Measurements from ENCODE around the gene TRPV6. TPM values are rescaled to one million over a fixed set of nuclear protein-coding genes. Genes with fewer than 3 reads are reported as not detected.
A peak's percentile ranks its signal among the peaks of the same experiment; 100 is the strongest.

Gene TRPV6
- total RNA-seq, 1 donor from 2014 or later, result not detected

DNA sequence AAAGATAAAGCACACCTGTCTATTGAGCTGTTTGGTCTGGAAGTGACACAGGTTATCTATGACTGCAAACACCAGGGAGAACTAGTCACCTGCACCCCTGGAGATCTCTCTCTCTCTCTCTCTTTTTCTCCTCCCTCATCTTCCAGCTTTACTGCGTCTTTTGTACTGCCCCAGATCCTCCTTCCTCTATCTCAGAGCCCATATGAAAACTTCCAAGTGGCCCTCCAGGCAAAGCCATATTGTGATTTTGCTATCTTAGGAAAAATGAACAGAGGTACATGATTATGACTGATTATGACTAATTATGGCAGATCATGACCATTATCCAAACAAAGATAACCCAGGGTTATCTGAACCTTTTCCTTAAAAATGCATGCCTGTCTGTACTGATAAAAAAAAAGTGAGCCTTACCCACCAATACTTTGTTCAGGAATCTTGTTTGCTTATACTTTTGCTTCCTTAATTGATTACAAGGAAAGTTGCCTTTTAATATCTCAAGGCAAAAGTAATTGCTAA lies 43.2 kb downstream of the TRPV6 start:
- H3K36me3 ChIP-seq, result no peaks in the 10 kb centered on the region
- H3K9me3 Mint-ChIP-seq, result no peaks in the 10 kb centered on the region
- H3K27ac ChIP-seq, result no peak overlapping the region
- H3K9me3 ChIP-seq (ENCODE audit: low read depth), result no peaks in the 10 kb centered on the region
- H3K36me3 Mint-ChIP-seq, result no peaks in the 10 kb centered on the region
- no peak overlapping the region for H3K27ac Mint-ChIP-seq
- H3K27me3 ChIP-seq, result no peaks in the 10 kb centered on the region
- TF ChIP-seq, protein P1, sequence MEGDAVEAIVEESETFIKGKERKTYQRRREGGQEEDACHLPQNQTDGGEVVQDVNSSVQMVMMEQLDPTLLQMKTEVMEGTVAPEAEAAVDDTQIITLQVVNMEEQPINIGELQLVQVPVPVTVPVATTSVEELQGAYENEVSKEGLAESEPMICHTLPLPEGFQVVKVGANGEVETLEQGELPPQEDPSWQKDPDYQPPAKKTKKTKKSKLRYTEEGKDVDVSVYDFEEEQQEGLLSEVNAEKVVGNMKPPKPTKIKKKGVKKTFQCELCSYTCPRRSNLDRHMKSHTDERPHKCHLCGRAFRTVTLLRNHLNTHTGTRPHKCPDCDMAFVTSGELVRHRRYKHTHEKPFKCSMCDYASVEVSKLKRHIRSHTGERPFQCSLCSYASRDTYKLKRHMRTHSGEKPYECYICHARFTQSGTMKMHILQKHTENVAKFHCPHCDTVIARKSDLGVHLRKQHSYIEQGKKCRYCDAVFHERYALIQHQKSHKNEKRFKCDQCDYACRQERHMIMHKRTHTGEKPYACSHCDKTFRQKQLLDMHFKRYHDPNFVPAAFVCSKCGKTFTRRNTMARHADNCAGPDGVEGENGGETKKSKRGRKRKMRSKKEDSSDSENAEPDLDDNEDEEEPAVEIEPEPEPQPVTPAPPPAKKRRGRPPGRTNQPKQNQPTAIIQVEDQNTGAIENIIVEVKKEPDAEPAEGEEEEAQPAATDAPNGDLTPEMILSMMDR (IDR thresholded peaks at IDR 0.05), result no peak
- TF ChIP-seq EZH2phosphoT487 (IDR thresholded peaks at IDR 0.05) (no peak), EZH2 (IDR thresholded peaks at IDR 0.05) (no peak)
- H3F3A ChIP-seq (ENCODE audit: low read depth), result no peaks in the 10 kb centered on the region
- H3K4me1 ChIP-seq, result no peaks in the 10 kb centered on the region
- no peak for DNase-seq (ENCODE audit: low spot score)
- no peaks in the 10 kb centered on the region for H3K27me3 Mint-ChIP-seq (ENCODE audit: insufficient read depth, low read depth)
- H3K4me3 ChIP-seq, result no peak overlapping the region
- no peaks in the 10 kb centered on the region for H3K4me1 Mint-ChIP-seq
- H3K4me2 ChIP-seq, result no peak overlapping the region
- no peak overlapping the region for H3K4me3 Mint-ChIP-seq
- no peak overlapping the region for H3K9ac ChIP-seq
- H4K20me1 ChIP-seq (ENCODE audit: low read depth), result no peaks in the 10 kb centered on the region
- H3K79me2 ChIP-seq (ENCODE audit: low read depth), result no peaks in the 10 kb centered on the region
- no peak overlapping the region for H2AFZ ChIP-seq (replicated peaks)

GRCh38 chr7:142838461-142839213 lies 46.9 kb downstream of the TRPV6 start:
- Histone ChIP-seq H3K4me3 (no peak overlapping the region), H2AFZ (replicated peaks) (no peak overlapping the region), H3K36me3 (no peaks in the 10 kb centered on the region), H3K4me1 (no peaks in the 10 kb centered on the region), H4K20me1 (ENCODE audit: low read depth) (no peaks in the 10 kb centered on the region), H3K27me3 (no peaks in the 10 kb centered on the region), H3F3A (ENCODE audit: low read depth) (no peaks in the 10 kb centered on the region), H3K27ac (no peak overlapping the region), H3K79me2 (ENCODE audit: low read depth) (no peaks in the 10 kb centered on the region), H3K9me3 (ENCODE audit: low read depth) (no peaks in the 10 kb centered on the region), H3K9ac (no peak overlapping the region), H3K4me2 (no peak overlapping the region)
- H3K4me1 Mint-ChIP-seq, result peaks cover 7% of the 10 kb centered on the region
- DNase-seq (ENCODE audit: low spot score), result no peak
- TF ChIP-seq EZH2phosphoT487 (IDR thresholded peaks at IDR 0.05) (no peak), EZH2 (IDR thresholded peaks at IDR 0.05) (no peak)
- TF ChIP-seq, protein P1 (IDR thresholded peaks at IDR 0.05), result no peak
- no peaks in the 10 kb centered on the region for H3K36me3 Mint-ChIP-seq
- H3K9me3 Mint-ChIP-seq, result no peaks in the 10 kb centered on the region
- no peak overlapping the region for H3K4me3 Mint-ChIP-seq
- no peak overlapping the region for H3K27ac Mint-ChIP-seq
- no peaks in the 10 kb centered on the region for H3K27me3 Mint-ChIP-seq (ENCODE audit: insufficient read depth, low read depth)

- H3K4me1 Mint-ChIP-seq, result peaks cover 7% of the 10 kb centered on the region
- no peak overlapping the region for H3K27ac Mint-ChIP-seq
- Histone ChIP-seq H3K4me1 (no peaks in the 10 kb centered on the region), H3K4me3 (no peak overlapping the region), H3K4me2 (no peak overlapping the region), H4K20me1 (ENCODE audit: low read depth) (no peaks in the 10 kb centered on the region), H3K27me3 (no peaks in the 10 kb centered on the region), H3K9ac (no peak overlapping the region), H3K9me3 (ENCODE audit: low read depth) (no peaks in the 10 kb centered on the region), H3K27ac (no peak overlapping the region), H3K36me3 (no peaks in the 10 kb centered on the region), H3K79me2 (ENCODE audit: low read depth) (no peaks in the 10 kb centered on the region), H2AFZ (replicated peaks) (no peak overlapping the region), H3F3A (ENCODE audit: low read depth) (no peaks in the 10 kb centered on the region)
- TF ChIP-seq EZH2 (IDR thresholded peaks at IDR 0.05), result no peak
- TF ChIP-seq, protein P1 (IDR thresholded peaks at IDR 0.05), result no peak
- TF ChIP-seq EZH2phosphoT487 (IDR thresholded peaks at IDR 0.05), result no peak
- H3K36me3 Mint-ChIP-seq, result no peaks in the 10 kb centered on the region
- H3K4me3 Mint-ChIP-seq, result no peak overlapping the region
- H3K9me3 Mint-ChIP-seq, result no peaks in the 10 kb centered on the region
- peak; percentile 2 for DNase-seq (ENCODE audit: low spot score)
- no peaks in the 10 kb centered on the region for H3K27me3 Mint-ChIP-seq (ENCODE audit: insufficient read depth, low read depth)
These were observed 49.1 kb downstream of the TRPV6 start for GRCh38 chr7:142836426-142836825.
